Measurements from ENCODE around the gene ZNF175. TPM values are rescaled to one million over a fixed set of nuclear protein-coding genes. Genes with fewer than 3 reads are reported as not detected.

The ZNF175 gene
- total RNA-seq, 1 donor = 9.9 TPM

GRCh38 chr19:51530616-51531015 is 40.5 kb upstream of the ZNF175 start:
- no peak for TF ChIP-seq CTCF (IDR thresholded peaks at IDR 0.05; ENCODE audit: insufficient read depth, low read depth, low read length)
- no peak for DNase-seq (ENCODE audit: low read depth)
- H3K4me3 ChIP-seq (ENCODE audit: low read depth, low read length) = no peak overlapping the region

- no peak for DNase-seq (ENCODE audit: low read depth)
- no peak for TF ChIP-seq CTCF (IDR thresholded peaks at IDR 0.05; ENCODE audit: insufficient read depth, low read depth, low read length)
- no peak within 1 kb of the TSS for H3K4me3 ChIP-seq (ENCODE audit: low read depth, low read length)
Measured at GRCh38 chr19:51531349-51532315, 39.5 kb upstream of the ZNF175 start, which contains the start of gene SIGLEC6. Gene SIGLEC6 (minus strand): TSS chr19:51531670. CDS start chr19:51531648, 22 bp downstream.

GRCh38 chr19:51535535-51535934 is 35.5 kb upstream of the ZNF175 start:
- DNase-seq (ENCODE audit: low read depth) = no peak
- no peak overlapping the region for H3K4me3 ChIP-seq (ENCODE audit: low read depth, low read length)
- TF ChIP-seq CTCF (IDR thresholded peaks at IDR 0.05; ENCODE audit: insufficient read depth, low read depth, low read length) = no peak

- no peak overlapping the region for H3K4me3 ChIP-seq (ENCODE audit: low read depth, low read length)
- no peak for DNase-seq (ENCODE audit: low read depth)
- TF ChIP-seq CTCF (IDR thresholded peaks at IDR 0.05; ENCODE audit: insufficient read depth, low read depth, low read length) = no peak
Measured at GRCh38 chr19:51539821-51540366, 31.2 kb upstream of the ZNF175 start.

- DNase-seq (ENCODE audit: low read depth) = no peak
- H3K4me3 ChIP-seq (ENCODE audit: low read depth, low read length) = no peak overlapping the region
- TF ChIP-seq CTCF (IDR thresholded peaks at IDR 0.05; ENCODE audit: insufficient read depth, low read depth, low read length) = no peak
Measured at GRCh38 chr19:51541458-51542357, 29.4 kb upstream of the ZNF175 start.

GRCh38 chr19:51542699-51543098 is 28.4 kb upstream of the ZNF175 start:
- H3K4me3 ChIP-seq (ENCODE audit: low read depth, low read length) = no peak overlapping the region
- no peak for TF ChIP-seq CTCF (IDR thresholded peaks at IDR 0.05; ENCODE audit: insufficient read depth, low read depth, low read length)
- DNase-seq (ENCODE audit: low read depth) = no peak

Measured in fibroblast of villous mesenchyme (primary cell).